ENCODE results near the gene MGA. TPM values are rescaled to one million over a fixed set of nuclear protein-coding genes. Genes with fewer than 3 reads are reported as not detected.

Gene MGA
- polyA plus RNA-seq, 3 donors, result 2.7 to 6.9 (median 4.2) TPM

- H2AFZ ChIP-seq (ENCODE audit: insufficient read depth, low read depth, low read length, poor library complexity, severe bottlenecking), result no peak overlapping the region
- peaks cover 16% of the 10 kb centered on the region for H3K4me1 Mint-ChIP-seq
- H3K36me3 Mint-ChIP-seq, result peaks cover 0 to 6% of the 10 kb centered on the region in 2 donors
- intact Hi-C loops (cut with micrococcal nuclease), result no loop called here
- no peak overlapping the region for H3K9ac ChIP-seq (ENCODE audit: insufficient read depth, low read length, poor library complexity, severe bottlenecking)
- no peaks in the 10 kb centered on the region for H3K9me3 Mint-ChIP-seq
- H3K27ac ChIP-seq (ENCODE audit: low read depth in 1 of 2, low read length in 2 of 2), result no peak overlapping the region
- DNase-seq, result no peak
- TF ChIP-seq, protein P1, sequence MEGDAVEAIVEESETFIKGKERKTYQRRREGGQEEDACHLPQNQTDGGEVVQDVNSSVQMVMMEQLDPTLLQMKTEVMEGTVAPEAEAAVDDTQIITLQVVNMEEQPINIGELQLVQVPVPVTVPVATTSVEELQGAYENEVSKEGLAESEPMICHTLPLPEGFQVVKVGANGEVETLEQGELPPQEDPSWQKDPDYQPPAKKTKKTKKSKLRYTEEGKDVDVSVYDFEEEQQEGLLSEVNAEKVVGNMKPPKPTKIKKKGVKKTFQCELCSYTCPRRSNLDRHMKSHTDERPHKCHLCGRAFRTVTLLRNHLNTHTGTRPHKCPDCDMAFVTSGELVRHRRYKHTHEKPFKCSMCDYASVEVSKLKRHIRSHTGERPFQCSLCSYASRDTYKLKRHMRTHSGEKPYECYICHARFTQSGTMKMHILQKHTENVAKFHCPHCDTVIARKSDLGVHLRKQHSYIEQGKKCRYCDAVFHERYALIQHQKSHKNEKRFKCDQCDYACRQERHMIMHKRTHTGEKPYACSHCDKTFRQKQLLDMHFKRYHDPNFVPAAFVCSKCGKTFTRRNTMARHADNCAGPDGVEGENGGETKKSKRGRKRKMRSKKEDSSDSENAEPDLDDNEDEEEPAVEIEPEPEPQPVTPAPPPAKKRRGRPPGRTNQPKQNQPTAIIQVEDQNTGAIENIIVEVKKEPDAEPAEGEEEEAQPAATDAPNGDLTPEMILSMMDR (IDR thresholded peaks at IDR 0.05), result no peak
- H3K79me2 ChIP-seq (ENCODE audit: insufficient read depth, low read length), result no peaks in the 10 kb centered on the region
- H3K27ac Mint-ChIP-seq, result no peak overlapping the region
- no peak overlapping the region for H3K4me3 ChIP-seq (replicated peaks in 1 of 3; ENCODE audit: low read depth in 2 of 3, low read length in 3 of 3)
- H3K4me1 ChIP-seq (ENCODE audit: control insufficient read depth in 1 of 2, insufficient read depth in 2 of 2, low read length in 2 of 2), result no peaks in the 10 kb centered on the region
- no peak overlapping the region for H3K4me2 ChIP-seq (replicated peaks; ENCODE audit: extremely low read depth, low read length, poor library complexity, severe bottlenecking)
- no peak overlapping the region for H3K4me3 Mint-ChIP-seq
- H3K36me3 ChIP-seq (replicated peaks in 1 of 2; ENCODE audit: control insufficient read depth in 1 of 2, insufficient read depth in 2 of 2, low read length in 2 of 2), result no peaks in the 10 kb centered on the region
- H3K27me3 Mint-ChIP-seq (ENCODE audit: low read depth in 3 of 3), result no peaks in the 10 kb centered on the region
- no peaks in the 10 kb centered on the region for H3K9me3 ChIP-seq (replicated peaks in 1 of 2; ENCODE audit: control insufficient read depth in 1 of 2, insufficient read depth in 1 of 2, low read length in 2 of 2)
- no CpG with 5 or more reads among the region's 4 CpGs for WGBS (ENCODE audit: insufficient coverage)
- peaks cover 5% of the 10 kb centered on the region for H4K20me1 ChIP-seq (ENCODE audit: insufficient read depth, low read length)
- no peaks in the 10 kb centered on the region for H3K27me3 ChIP-seq (ENCODE audit: control insufficient read depth in 2 of 2, insufficient read depth in 2 of 2, low read length in 2 of 2)
Measured at GRCh38 chr15:41789236-41789635, 129.0 kb downstream of the MGA start.

- no peak overlapping the region for H3K27ac ChIP-seq (ENCODE audit: low read depth in 1 of 2, low read length in 2 of 2)
- no peaks in the 10 kb centered on the region for H3K79me2 ChIP-seq (ENCODE audit: insufficient read depth, low read length)
- no peak overlapping the region for H3K4me2 ChIP-seq (replicated peaks; ENCODE audit: extremely low read depth, low read length, poor library complexity, severe bottlenecking)
- Mint-ChIP-seq H3K4me3 (no peak overlapping the region), H3K27me3 (ENCODE audit: low read depth in 3 of 3) (no peaks in the 10 kb centered on the region), H3K9me3 (no peaks in the 10 kb centered on the region), H3K36me3 (peaks cover 0 to 6% of the 10 kb centered on the region in 2 donors), H3K4me1 (peaks cover 16% of the 10 kb centered on the region), H3K27ac (no peak overlapping the region)
- DNase-seq, result no peak
- H3K4me1 ChIP-seq (ENCODE audit: control insufficient read depth in 1 of 2, insufficient read depth in 2 of 2, low read length in 2 of 2), result no peaks in the 10 kb centered on the region
- H3K27me3 ChIP-seq (ENCODE audit: control insufficient read depth in 2 of 2, insufficient read depth in 2 of 2, low read length in 2 of 2), result no peaks in the 10 kb centered on the region
- no peaks in the 10 kb centered on the region for H3K36me3 ChIP-seq (replicated peaks in 1 of 2; ENCODE audit: control insufficient read depth in 1 of 2, insufficient read depth in 2 of 2, low read length in 2 of 2)
- TF ChIP-seq, protein P1 (IDR thresholded peaks at IDR 0.05), result no peak
- intact Hi-C loops (cut with micrococcal nuclease), result no loop called here
- no peak overlapping the region for H2AFZ ChIP-seq (ENCODE audit: insufficient read depth, low read depth, low read length, poor library complexity, severe bottlenecking)
- H3K4me3 ChIP-seq (replicated peaks in 1 of 3; ENCODE audit: low read depth in 2 of 3, low read length in 3 of 3), result no peak overlapping the region
- H4K20me1 ChIP-seq (ENCODE audit: insufficient read depth, low read length), result peaks cover 5% of the 10 kb centered on the region
- H3K9me3 ChIP-seq (replicated peaks in 1 of 2; ENCODE audit: control insufficient read depth in 1 of 2, insufficient read depth in 1 of 2, low read length in 2 of 2), result no peaks in the 10 kb centered on the region
- H3K9ac ChIP-seq (ENCODE audit: insufficient read depth, low read length, poor library complexity, severe bottlenecking), result no peak overlapping the region
Measured at GRCh38 chr15:41789662-41790061, 129.5 kb downstream of the MGA start.
